ENCODE results near the gene OLFM1.

Gene OLFM1

GRCh38 chr9:135130207-135130976 lies 42.9 kb downstream of the OLFM1 start:
- no peak for DNase-seq (ENCODE audit: low read depth in 1 of 2, low spot score in 1 of 2)

GRCh38 chr9:135131488-135131887 lies 44.0 kb downstream of the OLFM1 start:
- no peak for DNase-seq (ENCODE audit: low read depth in 1 of 2, low spot score in 1 of 2)

GRCh38 chr9:135132008-135132407 lies 44.5 kb downstream of the OLFM1 start:
- no peak for DNase-seq (ENCODE audit: low read depth in 1 of 2, low spot score in 1 of 2)

GRCh38 chr9:135134268-135135022 lies 47.0 kb downstream of the OLFM1 start:
- no peak for DNase-seq (ENCODE audit: low read depth in 1 of 2, low spot score in 1 of 2)

GRCh38 chr9:135135171-135135928 lies 47.9 kb downstream of the OLFM1 start:
- no peak for DNase-seq (ENCODE audit: low read depth in 1 of 2, low spot score in 1 of 2)

GRCh38 chr9:135135929-135136315 lies 48.5 kb downstream of the OLFM1 start:
- no peak for DNase-seq (ENCODE audit: low read depth in 1 of 2, low spot score in 1 of 2)

- no peak for DNase-seq (ENCODE audit: low read depth in 1 of 2, low spot score in 1 of 2)
These were observed 49.0 kb downstream of the OLFM1 start for GRCh38 chr9:135136481-135136880.

- DNase-seq (ENCODE audit: low read depth in 1 of 2, low spot score in 1 of 2) = no peak
These were observed 49.7 kb downstream of the OLFM1 start for GRCh38 chr9:135136991-135137832.

- no peak for DNase-seq (ENCODE audit: low read depth in 1 of 2, low spot score in 1 of 2)
These were observed 50.8 kb downstream of the OLFM1 start for GRCh38 chr9:135138078-135138855.

GRCh38 chr9:135139366-135139959 lies 52.0 kb downstream of the OLFM1 start:
- no peak for DNase-seq (ENCODE audit: low read depth in 1 of 2, low spot score in 1 of 2)

GRCh38 chr9:135141183-135141774 lies 53.8 kb downstream of the OLFM1 start:
- DNase-seq (ENCODE audit: low read depth in 1 of 2, low spot score in 1 of 2) = no peak

GRCh38 chr9:135144581-135145170 lies 57.2 kb downstream of the OLFM1 start:
- no peak for DNase-seq (ENCODE audit: low read depth in 1 of 2, low spot score in 1 of 2)

GRCh38 chr9:135145312-135145711 lies 57.8 kb downstream of the OLFM1 start:
- no peak for DNase-seq (ENCODE audit: low read depth in 1 of 2, low spot score in 1 of 2)

GRCh38 chr9:135146241-135146640 lies 58.8 kb downstream of the OLFM1 start:
- DNase-seq (ENCODE audit: low read depth in 1 of 2, low spot score in 1 of 2) = no peak

GRCh38 chr9:135146766-135147473 lies 59.5 kb downstream of the OLFM1 start:
- DNase-seq (ENCODE audit: low read depth in 1 of 2, low spot score in 1 of 2) = no peak

- DNase-seq (ENCODE audit: low read depth in 1 of 2, low spot score in 1 of 2) = no peak
These were observed 60.0 kb downstream of the OLFM1 start for GRCh38 chr9:135147474-135147805.

GRCh38 chr9:135147938-135148337 lies 60.5 kb downstream of the OLFM1 start:
- DNase-seq (ENCODE audit: low read depth in 1 of 2, low spot score in 1 of 2) = no peak

- no peak for DNase-seq (ENCODE audit: low read depth in 1 of 2, low spot score in 1 of 2)
These were observed 60.9 kb downstream of the OLFM1 start for GRCh38 chr9:135148386-135148785.

All from activated T-helper 1 cell treated with anti-CD3 and anti-CD28 coated beads, Interleukin-2, amount 50 U/mL, for 16 hours (primary cell).